WI38 (cell line): ENCODE data around the gene RAB22A.

Experiments used
- H3K4me3 ChIP-seq: 2 replicates; pipeline ENCODE4 v1.5.1; 2011; ENCODE audit warnings: low read depth, mild to moderate bottlenecking, control low read depth, low read length
- CTCF ChIP-seq: IDR thresholded peaks from 2 replicates; pipeline ENCODE4 v1.5.1; 2012; ENCODE audit warnings: low read depth, mild to moderate bottlenecking, control low read depth, low read length

The RAB22A gene

GRCh38 chr20:58328836-58329235, 19.3 kb downstream of the RAB22A start:
- no peak overlapping the region for H3K4me3 ChIP-seq
- TF ChIP-seq CTCF, result no peak

- TF ChIP-seq CTCF, result no peak
- H3K4me3 ChIP-seq, result no peak overlapping the region
These were observed 20.2 kb downstream of the RAB22A start for GRCh38 chr20:58329711-58330110.

- TF ChIP-seq CTCF, result no peak
- no peak overlapping the region for H3K4me3 ChIP-seq
These were observed 20.7 kb downstream of the RAB22A start for GRCh38 chr20:58330249-58330648.

- H3K4me3 ChIP-seq, result no peak overlapping the region
- no peak for TF ChIP-seq CTCF
These were observed 21.2 kb downstream of the RAB22A start for GRCh38 chr20:58330687-58331086.

- no peak for TF ChIP-seq CTCF
- H3K4me3 ChIP-seq, result no peak overlapping the region
These were observed 22.5 kb downstream of the RAB22A start for GRCh38 chr20:58331961-58332551.

- no peak overlapping the region for H3K4me3 ChIP-seq
- TF ChIP-seq CTCF, result no peak
These were observed 30.2 kb downstream of the RAB22A start for GRCh38 chr20:58339741-58340140.

GRCh38 chr20:58340151-58340550, 30.6 kb downstream of the RAB22A start:
- TF ChIP-seq CTCF, result no peak
- H3K4me3 ChIP-seq, result no peak overlapping the region
